HG03045 (cell line): ENCODE measurements around the gene ZNF598.

Experiments
- ATAC-seq: cut with Tn5 transposase; IDR thresholded peaks from one replicate; pipeline ENCODE4 v1.9.1; 2021; ENCODE audit warnings: mild to moderate bottlenecking, moderate library complexity; ENCODE audit not compliant: unreplicated experiment

The ZNF598 gene

DNA sequence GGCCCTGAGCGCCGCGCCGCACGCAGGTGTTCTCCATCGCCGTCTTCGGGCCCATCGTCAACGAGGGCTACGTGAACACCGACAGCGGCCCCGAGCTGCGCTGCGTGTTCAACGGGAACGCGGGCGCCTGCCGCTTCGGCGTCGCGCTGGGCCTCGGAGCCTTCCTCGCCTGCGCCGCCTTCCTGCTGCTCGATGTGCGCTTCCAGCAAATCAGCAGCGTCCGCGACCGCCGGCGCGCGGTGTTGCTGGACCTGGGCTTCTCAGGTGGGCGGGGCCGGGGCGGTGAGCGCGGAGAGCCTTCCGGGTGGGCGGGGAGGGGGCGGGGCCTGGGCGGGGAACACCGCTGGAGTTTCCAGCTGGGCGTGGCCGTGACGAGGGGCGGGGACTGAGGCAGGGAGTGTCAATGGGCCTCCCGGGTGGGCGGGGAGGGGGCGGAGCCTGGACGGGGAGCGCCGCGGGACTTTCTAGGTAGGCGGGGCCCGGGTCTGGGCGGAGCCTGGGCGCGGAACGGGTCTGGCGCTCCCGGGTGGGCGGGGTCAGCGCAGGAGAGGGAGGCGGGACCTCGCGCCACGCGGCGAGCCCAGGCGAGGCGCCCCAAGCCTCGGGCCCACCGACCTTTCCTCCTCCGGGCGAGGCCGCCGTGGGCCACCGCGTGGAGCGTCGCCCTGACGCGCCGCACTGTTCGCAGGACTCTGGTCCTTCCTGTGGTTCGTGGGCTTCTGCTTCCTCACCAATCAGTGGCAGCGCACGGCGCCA, 17.5 kb downstream of the ZNF598 start:
- peak; percentile 50 for ATAC-seq

DNA sequence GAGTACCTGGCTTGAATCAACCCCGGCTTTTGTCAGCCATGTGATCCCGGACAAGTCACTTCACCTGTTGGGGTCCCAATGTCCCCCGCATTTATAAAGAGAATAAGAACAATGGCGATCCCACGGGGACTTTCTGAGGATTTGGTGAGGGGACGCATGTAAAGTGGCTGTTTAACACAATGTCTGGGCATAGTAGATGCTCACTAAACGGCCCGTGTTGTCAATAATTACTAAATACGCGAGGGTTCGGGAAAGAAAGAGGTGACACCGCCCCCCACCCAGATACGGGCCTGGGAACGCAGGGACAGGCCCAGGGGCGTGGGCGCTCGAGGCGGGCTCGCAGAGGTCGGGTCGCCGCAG, 18.1 kb downstream of the ZNF598 start:
- ATAC-seq: no peak

DNA sequence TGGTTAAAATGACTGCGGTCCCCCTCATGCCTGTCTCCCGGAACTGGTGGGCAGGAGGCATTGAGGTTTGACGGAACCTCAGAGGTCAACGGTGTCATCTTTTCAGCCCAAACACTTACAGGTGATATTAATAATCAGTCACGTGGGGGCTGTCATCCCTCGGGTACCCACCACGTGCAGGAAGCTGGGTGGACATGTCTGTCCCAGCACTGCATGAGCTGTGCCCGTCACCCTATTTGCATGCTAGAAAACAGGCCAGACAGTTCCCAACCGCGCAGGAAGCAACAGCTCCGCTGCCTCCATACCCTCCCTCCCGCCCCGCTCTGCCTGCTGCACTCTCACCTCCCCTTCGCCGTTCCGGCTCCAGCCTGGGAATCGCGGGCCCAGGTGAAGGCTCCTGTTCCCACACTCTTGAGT, 18.5 kb downstream of the ZNF598 start:
- no peak for ATAC-seq

DNA sequence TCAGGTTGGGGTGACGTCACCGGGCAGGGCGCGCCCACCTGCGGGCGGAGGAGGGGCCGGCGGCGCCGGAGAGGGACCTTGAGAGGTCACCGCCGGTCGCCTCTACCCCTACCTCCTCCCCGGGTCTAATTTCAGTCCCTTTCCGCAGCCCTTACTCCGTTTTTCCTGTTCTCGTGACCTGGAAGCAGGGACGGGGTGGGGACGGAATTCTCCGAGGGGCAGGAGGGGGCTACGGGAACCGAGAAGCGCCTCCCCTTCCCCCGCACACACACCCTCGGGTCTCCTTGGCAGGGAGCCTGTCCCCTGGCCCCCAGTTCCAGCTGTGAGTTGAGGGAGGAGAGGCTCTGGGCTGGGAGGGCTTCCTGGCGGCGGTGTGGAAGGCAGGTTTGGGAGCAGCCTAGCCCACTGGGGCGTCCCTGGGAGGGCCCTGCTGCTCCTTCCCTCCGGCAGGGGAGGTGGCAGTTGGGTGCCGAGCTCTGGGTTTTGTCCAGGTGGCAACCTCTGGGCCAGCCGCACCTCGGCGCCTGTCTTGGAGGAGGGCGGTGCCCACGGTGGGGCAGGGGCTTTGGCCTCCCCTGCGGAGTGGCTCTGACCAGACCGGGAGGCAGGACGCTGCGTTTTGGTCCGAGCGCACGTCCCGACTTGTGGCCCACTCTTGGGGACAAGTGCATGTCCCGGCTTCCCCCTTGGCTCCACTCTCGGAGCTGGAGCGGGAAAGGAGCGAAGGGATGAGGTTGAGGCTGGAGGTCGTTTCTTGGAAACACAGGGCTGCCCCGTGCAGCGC, 19.1 kb downstream of the ZNF598 start:
- ATAC-seq: no peak

DNA sequence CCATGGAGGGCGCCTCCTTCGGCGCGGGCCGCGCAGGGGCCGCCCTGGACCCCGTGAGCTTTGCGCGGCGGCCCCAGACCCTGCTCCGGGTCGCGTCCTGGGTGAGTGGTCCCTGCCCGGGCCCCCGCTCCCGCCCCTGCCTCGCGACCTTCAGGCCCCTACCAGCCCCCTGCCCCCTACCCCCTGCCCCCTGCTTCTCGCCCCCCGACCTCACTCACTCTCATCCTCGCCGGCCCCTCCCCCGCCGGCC, 19.6 kb downstream of the ZNF598 start:
- ATAC-seq: no peak

DNA sequence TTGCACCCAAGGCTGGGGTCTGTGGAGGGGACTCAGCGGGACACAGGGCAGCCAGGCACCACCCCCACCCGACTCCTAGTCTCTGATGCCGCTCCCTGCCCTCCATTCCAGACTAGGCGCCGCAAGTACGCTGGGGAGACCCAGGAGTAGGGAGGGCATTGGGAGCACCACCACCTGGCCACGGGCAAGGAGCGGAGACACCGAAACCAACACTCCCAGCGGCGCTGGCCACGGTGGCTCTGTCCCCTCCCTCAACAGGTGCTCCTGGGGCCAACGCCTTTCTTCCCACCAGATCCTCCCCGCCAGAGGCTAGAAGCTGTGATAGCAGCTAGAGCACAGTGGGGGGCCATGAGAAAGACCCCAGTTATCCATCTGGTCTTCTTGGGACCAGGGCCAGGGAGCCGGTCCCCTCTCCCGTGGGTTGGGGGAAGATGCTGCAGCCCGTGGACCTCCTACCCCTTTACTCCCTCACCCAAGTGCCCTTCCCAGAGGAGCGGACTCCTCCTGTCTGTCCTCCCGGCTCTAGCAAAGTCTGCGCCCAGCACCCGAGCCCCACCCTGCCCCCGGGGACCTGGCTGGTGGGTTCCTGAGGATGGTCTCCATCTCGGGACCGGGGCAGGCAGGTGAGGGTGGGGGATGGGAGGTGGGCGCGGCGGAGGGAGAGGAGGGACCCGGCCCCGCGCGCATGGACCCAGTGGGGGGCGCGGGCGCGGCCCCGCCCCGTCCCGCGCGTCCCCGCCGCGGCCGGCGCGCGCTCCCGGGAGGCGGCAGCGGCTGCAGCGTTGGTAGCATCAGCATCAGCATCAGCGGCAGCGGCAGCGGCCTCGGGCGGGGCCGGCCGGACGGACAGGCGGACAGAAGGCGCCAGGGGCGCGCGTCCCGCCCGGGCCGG, 20.2 kb downstream of the ZNF598 start, which contains the start of gene SYNGR3:
TSS of gene SYNGR3 (plus strand) at position 762 of the 892 bp plus-strand sequence. CDS start 133 bp downstream, outside the sequence.
- no peak for ATAC-seq

DNA sequence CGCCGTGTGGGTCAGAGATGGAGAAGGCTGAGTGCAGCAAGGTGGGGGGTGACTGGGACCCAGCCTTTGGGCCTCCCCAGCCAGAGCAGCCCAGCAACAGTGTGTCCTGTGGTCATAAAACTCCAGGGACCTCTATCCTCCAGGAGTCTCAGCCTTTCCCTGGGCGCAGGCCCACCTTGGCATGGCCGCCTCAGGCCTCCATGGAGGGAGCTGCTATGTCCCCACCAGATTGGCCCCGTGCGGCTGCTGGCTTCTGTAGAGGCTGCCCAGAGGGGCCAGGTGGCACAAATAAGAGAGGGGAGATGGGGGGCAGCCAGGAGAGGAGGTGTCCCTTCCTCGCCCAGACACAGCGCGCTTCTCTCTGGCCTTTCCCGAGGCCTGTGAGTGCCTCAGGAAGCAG, 22.4 kb downstream of the ZNF598 start:
- ATAC-seq: no peak

DNA sequence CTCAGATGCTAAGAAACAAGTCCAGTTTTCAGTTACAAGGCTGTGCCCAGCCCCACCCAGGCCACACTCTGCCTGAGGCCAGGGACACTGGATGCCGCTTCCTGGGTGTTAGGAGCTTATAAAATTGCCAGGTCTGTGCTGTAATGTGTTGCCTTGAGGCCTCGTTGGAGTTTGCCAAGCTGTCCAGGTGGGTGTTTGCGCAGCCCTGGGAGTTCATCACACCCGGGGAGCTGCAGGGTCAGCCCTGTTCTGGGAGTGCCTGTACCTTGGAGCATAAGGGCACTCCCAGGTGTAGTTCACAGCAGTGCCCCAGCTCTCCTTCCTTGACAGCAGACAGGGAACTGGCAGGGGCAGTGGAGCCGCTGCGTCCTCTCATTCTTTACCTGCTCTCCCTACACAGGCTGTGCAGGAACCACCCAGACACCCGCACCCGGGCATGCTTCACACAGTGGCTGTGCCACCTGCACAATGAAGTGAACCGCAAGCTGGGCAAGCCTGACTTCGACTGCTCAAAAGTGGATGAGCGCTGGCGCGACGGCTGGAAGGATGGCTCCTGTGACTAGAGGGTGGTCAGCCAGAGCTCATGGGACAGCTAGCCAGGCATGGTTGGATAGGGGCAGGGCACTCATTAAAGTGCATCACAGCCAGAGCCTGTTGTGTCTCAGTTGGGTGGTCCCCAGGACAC, 24.0 kb downstream of the ZNF598 start:
- ATAC-seq: no peak

DNA sequence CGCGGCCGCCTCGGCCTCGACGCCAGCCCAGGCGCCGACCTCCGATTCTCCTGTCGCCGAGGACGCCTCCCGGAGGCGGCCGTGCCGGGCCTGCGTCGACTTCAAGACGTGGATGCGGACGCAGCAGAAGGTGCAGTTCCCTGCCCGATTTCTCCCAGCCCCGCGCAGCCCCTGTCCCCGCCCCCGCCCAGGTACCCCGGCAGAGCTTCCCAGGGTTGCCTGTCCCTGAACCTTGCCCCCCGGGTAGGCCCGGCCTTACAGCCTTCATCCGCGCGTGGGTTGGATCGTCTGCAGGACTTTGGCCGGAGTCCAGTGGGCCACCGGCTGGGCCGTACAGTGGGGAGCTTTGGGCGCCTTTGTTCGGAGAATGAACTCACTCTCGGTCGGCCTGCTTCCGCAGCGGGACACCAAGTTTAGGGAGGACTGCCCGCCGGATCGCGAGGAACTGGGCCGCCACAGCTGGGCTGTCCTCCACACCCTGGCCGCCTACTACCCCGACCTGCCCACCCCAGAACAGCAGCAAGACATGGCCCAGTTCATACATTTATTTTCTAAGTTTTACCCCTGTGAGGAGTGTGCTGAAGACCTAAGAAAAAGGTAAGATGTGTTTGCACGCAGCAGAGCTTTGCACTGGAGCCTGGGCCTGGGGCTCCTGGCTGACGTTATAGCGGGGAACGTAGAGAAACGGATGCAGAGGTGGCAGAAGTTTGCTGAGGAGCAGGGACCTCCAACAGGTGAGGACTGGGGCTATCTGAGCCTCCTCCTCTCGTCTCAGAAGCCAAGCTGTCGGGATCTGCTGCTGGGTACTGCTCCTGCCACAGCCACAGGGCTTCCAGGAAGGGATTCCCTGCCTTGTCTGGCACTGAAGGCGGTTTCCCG, 25.0 kb downstream of the ZNF598 start:
- peak; percentile 15 for ATAC-seq

DNA sequence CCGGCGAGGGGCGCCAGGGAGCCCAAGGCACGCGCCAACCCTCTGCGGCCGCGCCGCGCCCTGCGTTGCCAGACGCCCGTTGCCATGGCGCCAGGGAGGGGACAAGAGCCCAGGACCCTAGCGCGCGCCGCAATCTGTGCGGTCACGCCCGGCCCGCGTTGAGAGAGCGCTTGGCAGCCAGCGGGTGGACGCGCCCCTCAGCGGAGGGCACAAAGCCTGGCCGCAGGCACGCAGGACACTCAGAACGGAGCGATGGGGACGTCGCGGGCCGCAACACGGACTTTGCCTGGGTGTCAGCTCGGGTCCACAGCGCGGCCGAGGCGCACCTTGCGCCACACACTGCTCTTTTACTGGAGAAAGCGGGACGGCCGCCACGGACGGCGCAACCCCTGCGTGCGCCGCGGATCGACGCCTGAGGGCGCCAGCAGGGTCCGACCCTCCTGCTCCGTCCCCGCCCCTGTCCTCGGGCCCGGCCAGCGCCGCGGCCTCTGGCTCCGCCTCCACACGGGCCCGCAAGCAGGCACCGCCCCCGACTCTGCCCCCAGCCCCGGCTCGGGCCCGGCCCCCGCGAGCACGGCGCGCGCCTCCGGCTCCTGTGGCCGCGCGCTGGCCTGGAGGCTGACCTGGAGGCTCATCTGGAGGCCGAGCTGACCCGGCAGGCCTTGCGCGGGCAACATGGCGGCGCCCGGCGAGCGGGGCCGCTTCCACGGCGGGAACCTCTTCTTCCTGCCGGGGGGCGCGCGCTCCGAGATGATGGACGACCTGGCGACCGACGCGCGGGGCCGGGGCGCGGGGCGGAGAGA, 25.9 kb downstream of the ZNF598 start, which contains the start of gene GFER:
TSS of gene GFER (plus strand) at position 650 of the 803 bp plus-strand sequence. CDS start at position 676, 26 bp downstream.
- peak; percentile 77 for ATAC-seq

DNA sequence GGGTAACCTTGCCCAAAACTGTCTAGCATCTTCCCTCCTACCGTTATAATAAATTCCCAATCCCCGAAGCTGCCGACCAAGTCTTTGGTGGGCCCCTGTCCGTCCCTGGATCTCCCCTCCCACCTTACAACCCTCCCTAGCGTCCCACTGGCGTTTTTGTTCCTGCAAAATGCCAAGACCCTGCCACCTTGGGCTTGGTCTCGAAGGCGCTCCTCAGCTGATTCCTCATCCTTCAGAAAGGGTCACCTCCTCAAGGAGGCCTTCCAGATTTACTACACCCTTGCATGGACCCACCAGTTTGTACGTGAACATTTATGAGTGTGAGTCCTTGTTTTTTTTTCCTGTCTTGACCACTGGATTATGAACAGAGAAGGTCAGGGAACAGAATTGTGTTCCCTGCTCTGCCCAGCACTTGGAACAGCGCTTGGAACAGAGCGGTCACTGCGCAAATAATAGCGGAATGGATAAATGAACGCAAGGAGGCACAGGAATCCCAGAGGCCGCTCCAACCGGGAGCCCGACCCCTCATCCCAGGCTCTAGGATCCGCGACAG, 26.6 kb downstream of the ZNF598 start:
- no peak for ATAC-seq

DNA sequence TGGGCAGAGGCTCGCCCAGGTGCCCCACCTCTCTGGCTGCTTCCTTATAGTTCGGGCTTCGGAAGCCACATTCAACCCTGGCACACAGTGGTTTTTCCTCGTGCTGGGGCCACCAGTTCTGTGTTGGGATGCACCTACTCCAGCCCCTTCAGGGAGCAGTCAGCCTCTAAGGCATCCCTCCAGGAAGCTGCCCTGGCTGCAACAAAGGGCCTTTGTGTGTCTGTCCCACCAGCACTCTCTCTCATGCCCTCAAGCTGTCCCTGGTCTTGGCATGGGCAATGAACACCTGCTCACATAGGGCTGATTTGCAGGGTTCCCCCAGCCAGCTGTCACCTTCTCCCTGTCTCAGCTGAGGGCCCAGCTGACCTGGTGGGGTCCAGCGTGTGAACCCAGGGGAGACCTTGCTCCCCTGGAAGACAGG, 27.6 kb downstream of the ZNF598 start:
- ATAC-seq: no peak

DNA sequence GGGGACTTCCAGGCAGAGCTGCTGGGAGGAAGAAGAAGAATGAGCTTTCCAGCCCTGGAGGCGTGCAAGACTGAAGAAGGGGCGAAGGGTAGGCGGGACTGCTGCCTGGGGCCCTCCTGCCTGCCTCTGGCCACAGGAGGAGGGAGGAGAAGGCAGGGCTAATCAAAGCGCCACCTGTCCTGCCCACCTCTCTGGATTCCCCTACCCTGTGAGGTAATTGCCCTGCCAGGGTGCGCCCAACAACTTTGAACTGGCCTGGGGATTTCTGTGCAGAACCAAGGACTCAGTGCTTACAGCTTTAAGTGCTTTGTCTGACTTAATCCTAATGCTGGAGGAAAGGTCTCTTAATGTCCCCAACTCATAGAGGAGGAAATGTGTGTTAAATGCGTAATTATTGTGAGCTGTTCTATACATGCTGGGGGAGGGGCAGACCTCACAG, 28.2 kb downstream of the ZNF598 start, which contains the start of gene NOXO1:
TSS of gene NOXO1 (minus strand) at position 72 of the 439 bp plus-strand sequence. CDS start 290 bp downstream, outside the sequence.
- no peak for ATAC-seq

DNA sequence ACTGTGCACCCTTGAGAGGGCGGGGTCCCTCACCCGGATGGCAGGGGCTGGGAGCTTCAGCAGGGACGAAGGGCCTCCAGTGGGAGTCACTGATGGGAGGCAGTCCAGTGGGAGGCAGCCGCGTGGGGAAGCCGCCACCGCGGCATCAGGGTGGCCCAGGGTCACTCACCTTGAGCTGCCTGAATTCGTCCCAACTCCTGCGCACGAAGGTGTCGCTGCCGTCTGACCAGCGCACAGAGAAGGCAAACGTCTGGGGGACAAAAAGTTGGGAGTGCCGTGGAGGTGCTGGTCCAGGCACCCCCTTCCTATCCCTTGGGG, 28.9 kb downstream of the ZNF598 start:
- ATAC-seq: no peak

DNA sequence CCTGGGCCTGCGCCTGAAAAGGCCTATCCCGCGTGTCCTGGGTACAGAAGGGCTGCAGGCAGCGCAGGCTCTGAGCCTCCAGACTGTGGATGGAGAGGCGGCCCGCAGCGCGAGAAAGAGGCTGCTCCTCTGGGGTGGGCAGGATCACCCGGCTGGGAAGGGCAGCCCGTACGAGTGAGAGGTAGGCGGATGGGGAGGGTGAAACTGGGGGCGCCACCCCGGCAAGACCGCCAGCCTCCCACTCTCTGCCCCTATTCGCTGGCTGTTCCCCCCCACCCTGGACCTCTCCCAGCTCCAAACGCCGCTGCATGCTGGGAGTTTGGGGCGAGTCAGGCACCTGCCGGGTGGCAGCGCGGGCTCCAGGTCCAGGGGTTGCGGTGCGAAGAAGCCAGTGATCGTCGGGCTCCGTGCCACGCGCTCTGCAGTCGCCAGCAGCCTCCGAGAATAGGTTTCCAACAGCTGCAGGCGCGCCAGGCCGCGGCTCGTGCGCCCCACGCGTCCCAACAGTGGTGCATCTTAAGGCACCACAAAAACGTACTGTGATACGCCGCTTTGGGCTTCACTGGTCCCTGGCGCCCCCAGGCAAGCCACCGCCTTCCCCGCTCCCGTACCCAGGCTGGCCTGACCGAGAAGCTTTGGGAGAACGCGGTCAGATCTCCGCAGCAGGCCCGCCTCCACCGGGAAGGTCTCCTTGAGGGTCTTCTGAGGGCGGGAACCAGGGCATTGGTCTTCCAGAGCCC, 29.4 kb downstream of the ZNF598 start:
- no peak for ATAC-seq

DNA sequence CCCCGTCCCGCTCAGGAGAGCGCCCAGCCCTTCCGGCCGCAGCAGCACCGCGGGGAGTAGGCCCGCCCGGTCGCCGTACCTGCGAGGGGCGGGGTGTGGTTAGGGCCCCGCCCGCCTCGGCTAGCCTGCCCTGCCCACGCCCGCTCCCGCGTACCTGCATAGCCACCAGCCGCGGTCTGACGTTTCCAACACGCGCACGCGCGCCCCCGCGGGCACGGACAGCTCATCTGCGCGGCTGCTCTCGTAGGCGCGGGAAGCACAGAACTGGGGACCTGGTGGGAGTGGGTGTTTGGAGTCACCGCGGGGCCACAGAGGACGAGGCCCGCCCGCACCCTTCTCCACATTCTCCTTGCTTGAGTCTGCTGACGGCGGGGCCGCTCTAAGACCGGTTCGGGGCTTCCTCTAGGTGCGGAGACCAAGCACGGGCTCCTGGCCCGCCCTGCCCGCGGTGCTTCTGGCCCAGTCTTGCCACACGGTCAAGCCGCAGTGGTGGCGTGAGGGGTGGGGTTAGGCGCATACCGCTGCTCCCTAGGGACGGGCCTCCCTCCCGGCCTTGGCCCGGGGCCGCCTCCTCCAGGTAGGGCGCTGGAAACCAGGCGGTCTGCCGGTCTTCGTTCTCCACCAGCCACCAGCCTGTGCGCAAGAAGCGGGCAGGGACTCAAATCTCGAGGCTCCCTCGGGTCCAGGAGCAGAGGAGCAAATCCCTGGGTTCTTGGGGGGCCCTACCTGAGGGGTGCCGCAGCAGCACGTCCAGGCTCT, 30.2 kb downstream of the ZNF598 start:
- no peak for ATAC-seq

DNA sequence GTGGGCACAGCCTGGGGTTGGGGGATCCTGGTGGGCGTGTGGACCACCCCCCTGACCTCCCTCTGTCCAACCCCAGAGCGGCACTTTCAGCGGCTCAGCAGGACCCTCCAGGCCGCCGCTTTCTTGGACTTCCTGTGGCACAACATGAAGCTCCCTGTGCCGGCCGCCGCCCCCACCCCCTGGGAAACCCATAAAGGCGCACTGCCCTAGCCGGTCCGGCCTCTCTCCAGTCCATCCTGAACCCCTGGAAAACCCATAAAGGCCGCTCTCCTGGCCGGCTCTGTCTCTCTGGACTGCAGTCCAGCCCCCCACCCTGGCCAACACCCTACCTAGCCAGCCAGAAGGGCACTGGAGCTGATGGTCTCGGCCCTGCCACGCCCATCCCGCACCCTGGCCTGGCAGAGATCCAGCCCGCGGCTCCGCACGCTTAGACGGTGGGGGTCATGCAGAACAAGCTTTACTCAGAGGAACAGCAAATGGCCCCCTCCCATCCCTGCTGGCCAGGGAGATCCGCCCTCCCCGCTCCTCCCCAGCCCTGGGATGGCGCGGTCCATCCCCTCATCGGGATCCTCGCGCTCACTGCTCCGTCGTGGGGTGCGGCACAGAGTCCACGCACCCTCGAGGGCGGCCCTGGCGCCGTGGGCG, 31.0 kb downstream of the ZNF598 start:
- ATAC-seq: no peak
